GM12873 (cell line): ENCODE results near the gene TOP1.

Experiments used
- CTCF ChIP-seq: IDR thresholded peaks from 2 replicates; pipeline ENCODE4 v1.5.1; 2012; ENCODE audit warnings: low read depth, mild to moderate bottlenecking, moderate library complexity, low read length, control low read depth; ENCODE audit not compliant: insufficient read depth; ENCODE audit errors: missing control alignments

Gene TOP1

GRCh38 chr20:41154436-41155176 lies 126.0 kb downstream of the TOP1 start:
- TF ChIP-seq CTCF, result no peak

GRCh38 chr20:41155261-41155660 lies 126.6 kb downstream of the TOP1 start:
- no peak for TF ChIP-seq CTCF

- TF ChIP-seq CTCF, result no peak
Observed at GRCh38 chr20:41158082-41158625, 129.5 kb downstream of the TOP1 start.

- TF ChIP-seq CTCF, result no peak
Observed at GRCh38 chr20:41159547-41159946, 130.9 kb downstream of the TOP1 start.

GRCh38 chr20:41160686-41161085 lies 132.1 kb downstream of the TOP1 start:
- no peak for TF ChIP-seq CTCF

GRCh38 chr20:41161886-41162285 lies 133.3 kb downstream of the TOP1 start:
- no peak for TF ChIP-seq CTCF

- no peak for TF ChIP-seq CTCF
Observed at GRCh38 chr20:41162396-41162795, 133.8 kb downstream of the TOP1 start.
